Brain pericyte (primary cell): Measurements from ENCODE around the gene VPS33A.
"Not testable (repeated sequence)": the region's sequence is repeated elsewhere in the genome, so short reads cannot be mapped to it uniquely, and the experiment has no call there.

Experiments
- DNase-seq: peaks from one replicate; pipeline ENCODE4 v3.0.0-alpha.2; 2012; ENCODE audit warnings: low read depth, low spot score

The VPS33A gene

GRCh38 chr12:122258462-122258861 is 7.8 kb downstream of the VPS33A start:
- DNase-seq = not testable (repeated sequence)

- no peak for DNase-seq
Observed at GRCh38 chr12:122250536-122250935, 15.8 kb downstream of the VPS33A start.

- no peak for DNase-seq
Observed at GRCh38 chr12:122250047-122250446, 16.2 kb downstream of the VPS33A start.

- no peak for DNase-seq
Observed at GRCh38 chr12:122245553-122245952, 20.7 kb downstream of the VPS33A start.

- DNase-seq = no peak
Observed at GRCh38 chr12:122244565-122245371, 21.5 kb downstream of the VPS33A start.

- no peak for DNase-seq
Observed at GRCh38 chr12:122243965-122244364, 22.3 kb downstream of the VPS33A start.

- DNase-seq = no peak
Observed at GRCh38 chr12:122238861-122239260, 27.4 kb downstream of the VPS33A start.

GRCh38 chr12:122235741-122236140 is 30.6 kb downstream of the VPS33A start:
- no peak for DNase-seq

GRCh38 chr12:122232691-122233090 is 33.6 kb downstream of the VPS33A start:
- DNase-seq = no peak

- no peak for DNase-seq
Observed at GRCh38 chr12:122230798-122231197, 35.5 kb downstream of the VPS33A start.

GRCh38 chr12:122228092-122228491 is 38.2 kb downstream of the VPS33A start:
- DNase-seq = no peak

GRCh38 chr12:122227341-122227740 is 39.0 kb downstream of the VPS33A start:
- no peak for DNase-seq

- DNase-seq = no peak
Observed at GRCh38 chr12:122226366-122227125, 39.7 kb downstream of the VPS33A start.

GRCh38 chr12:122225683-122226365 is 40.5 kb downstream of the VPS33A start, which contains the start of gene DIABLO:
TSS of gene DIABLO (minus strand) at chr12:122226052. CDS start at chr12:122226014, 38 bp downstream.
- peak; percentile 99 for DNase-seq

GRCh38 chr12:122216445-122216844 is 49.8 kb downstream of the VPS33A start:
- no peak for DNase-seq

GRCh38 chr12:122215771-122216170 is 50.5 kb downstream of the VPS33A start:
- DNase-seq = no peak

GRCh38 chr12:122208073-122208820 is 58.0 kb downstream of the VPS33A start:
- DNase-seq = no peak

- DNase-seq = no peak
Observed at GRCh38 chr12:122207391-122207790, 58.9 kb downstream of the VPS33A start.

- DNase-seq = no peak
Observed at GRCh38 chr12:122206976-122207375, 59.3 kb downstream of the VPS33A start.

GRCh38 chr12:122206111-122206881 is 60.0 kb downstream of the VPS33A start:
- no peak for DNase-seq
